Suppressor macrophage (primary cell): ENCODE measurements around the gene SULT1C2.

Experiments used
- DNase-seq, 4 experiments: peaks; one replicate each; pipeline ENCODE4 v3.0.0-alpha.2; 2020 to 2022

Gene SULT1C2

DNA sequence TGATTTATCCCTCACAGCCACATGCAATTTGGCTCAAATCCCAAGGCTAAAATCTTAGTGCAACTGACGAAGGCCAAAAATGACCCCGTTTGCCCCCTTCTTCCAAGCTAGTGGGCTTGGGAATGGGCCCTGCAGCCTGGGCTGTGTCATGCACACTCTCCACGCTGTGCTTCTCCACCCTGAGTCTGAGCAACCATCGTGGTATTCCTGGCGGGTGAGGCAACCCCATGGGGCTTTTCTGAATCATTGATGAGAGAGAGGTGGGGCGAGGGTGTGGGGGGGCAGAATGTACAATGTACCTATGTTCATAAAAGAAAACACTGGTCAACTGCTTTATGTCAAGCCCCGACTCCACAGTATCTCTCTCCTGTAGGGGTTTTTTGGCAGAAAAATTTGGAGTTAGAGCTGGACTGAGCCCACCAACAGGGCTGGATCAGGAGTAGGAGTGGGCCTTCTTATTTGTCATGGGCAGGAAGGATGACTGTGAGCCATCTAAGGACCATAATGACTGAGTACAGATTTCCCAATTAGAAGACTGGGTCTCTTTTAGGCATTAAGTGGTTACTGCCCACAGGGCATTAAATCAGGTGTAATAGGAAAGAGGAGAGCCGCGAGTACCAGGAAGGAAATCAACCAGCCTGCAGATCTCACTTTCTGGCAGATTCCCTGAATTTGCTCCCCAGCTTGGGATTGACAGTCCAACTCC lies 8.9 kb downstream of the SULT1C2 start:
- no peak for DNase-seq

DNA sequence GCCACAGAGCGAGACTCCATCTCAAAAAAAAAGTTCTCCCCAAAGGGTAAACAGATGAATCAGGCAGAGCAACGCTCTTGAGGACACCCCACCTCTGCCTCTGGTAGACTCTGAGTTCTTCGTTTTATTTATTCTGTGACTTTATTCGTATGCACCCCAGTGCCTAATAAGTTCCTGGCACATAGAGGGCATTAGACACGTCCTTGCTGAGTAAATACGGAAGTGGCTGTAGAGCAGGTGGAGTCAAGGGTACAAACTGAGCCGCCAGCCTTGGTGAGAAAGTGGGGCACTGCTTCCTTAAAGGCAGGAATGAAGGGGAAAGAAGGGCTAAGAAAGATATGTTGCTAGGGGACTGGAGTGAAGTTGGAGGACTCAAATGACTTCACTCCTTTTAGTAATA lies 12.9 kb downstream of the SULT1C2 start:
- no peak for DNase-seq

DNA sequence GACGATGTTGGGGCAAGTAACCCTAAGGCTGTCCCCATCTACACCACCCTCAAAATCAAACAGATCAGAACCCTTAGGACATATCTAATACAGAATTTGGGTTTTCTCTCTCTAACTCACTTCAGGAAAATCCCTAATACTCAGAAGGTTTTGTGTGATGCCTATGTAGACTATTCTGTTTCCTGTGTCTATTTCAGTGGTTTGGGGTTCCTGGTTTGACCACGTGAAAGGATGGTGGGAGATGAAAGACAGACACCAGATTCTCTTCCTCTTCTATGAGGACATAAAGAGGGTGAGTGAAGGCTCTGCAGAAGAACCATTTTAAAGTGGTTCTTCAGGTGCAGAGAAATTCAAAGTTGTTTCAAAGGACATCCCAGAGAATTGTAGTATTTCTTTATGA lies 16.3 kb downstream of the SULT1C2 start:
- peak in 3 of 4 experiments; percentile 10 to 24 (median 11) for DNase-seq

DNA sequence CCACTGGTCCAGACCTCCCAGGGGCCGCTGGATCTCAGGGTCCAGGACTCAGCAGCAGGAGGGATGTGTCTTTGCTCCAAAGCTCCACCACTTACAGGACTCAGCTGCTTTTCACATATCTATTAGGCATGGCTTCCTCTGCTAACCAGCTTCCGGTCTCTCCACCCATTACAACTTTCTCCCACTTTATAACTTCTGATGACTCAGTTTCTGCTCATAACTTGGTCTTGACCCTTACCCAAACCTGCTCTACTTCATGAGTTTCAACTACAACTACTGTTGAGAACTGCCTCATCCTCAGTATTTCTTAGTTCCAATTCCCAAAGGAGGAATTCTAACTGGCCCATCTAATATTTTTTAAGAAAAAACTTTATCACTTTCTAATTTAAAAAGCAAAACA lies 17.2 kb downstream of the SULT1C2 start:
- DNase-seq: no peak

DNA sequence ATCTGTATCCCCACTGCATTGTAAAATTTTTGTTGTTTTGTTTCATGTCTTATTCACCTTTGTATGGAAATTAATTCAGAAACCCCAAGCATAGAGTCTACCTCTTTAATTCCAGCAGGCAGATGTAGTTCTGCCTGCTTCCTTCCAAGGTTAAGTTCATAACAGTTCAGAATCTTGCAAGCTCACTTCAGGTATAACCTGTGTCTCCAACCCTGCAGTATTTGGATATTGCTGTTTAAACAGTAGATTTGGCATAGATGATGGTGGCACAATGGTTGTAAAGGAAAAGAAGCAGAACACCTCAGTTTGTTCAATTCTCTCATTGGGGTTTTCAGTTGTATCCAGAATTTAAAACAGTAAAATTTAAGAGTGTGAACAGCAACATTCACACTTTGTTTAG lies 21.2 kb downstream of the SULT1C2 start:
- DNase-seq: no peak

DNA sequence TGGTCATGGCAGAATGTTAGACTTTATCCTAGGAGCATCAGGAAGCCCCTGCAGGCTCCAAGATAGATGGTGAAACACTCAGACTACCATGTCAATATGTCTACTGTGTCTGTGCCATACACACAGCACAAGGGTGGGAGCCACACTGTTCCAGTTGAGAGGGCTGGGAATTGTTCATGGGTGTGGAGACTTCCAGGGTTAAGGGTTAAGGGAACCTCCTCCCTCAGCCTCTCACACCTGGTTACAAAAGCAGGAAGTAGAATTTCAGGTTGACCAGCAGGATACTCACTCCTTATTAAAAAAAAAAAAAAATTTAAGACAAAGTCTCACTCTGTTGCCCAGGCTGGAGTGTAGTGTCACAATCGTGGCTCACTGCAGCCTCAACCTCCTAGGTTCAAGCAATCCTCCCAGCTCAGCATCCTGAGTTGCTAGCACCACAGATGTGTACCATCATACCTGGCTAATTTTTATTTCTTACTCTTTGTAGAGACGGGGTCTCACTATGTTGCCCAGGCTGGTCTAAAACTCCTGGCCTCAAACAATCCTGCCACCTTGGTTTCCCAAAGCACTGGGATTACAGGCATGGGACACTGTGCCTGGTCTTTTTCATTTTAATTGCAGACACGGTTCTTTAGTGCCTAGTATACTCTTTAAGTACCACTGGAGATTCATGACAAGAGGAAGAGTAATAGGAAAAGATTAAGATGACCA lies 26.0 kb downstream of the SULT1C2 start:
- no peak for DNase-seq

DNA sequence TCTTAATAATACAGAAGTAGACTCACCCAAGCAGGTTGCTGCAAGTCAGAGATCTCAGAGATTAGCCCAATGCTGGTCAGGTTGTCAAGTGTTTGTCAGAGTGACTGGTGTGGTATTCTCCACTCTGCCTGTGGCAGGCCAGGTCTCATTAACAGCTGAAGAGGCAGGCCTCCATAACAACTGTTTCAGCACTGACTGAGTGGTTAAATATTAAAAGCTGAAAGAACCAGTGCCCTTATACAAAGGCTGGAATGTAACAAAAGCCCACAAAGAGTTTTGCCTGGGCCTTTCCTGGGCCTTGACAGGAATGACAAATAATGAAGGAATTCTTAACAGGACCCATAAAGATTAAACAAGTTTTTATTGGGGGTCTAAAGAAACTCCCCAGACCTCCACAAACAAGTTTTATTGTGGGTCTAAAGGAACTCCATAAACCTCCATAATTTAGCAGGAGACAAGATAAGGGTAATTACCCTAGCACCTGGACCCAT lies 26.8 kb downstream of the SULT1C2 start:
- no peak for DNase-seq

DNA sequence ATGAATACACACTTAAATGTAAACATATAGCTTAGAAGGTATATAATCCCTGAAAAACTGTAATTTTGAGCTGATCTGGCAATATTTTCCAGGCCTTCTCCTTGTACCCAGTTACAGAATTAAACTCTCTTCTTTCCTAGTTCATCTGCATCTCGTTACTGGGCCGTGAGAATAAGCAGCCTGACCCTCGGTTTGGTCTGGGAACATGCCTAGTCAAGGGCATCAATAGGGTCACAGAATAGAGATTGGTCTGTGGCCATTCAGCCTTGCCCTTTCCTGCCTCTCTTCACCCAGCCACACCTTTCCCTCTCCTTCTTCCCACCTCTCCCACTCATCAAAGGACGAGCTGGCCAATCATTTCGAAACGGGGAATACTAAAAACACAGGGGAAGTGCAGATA lies 27.3 kb downstream of the SULT1C2 start:
- DNase-seq: no peak

DNA sequence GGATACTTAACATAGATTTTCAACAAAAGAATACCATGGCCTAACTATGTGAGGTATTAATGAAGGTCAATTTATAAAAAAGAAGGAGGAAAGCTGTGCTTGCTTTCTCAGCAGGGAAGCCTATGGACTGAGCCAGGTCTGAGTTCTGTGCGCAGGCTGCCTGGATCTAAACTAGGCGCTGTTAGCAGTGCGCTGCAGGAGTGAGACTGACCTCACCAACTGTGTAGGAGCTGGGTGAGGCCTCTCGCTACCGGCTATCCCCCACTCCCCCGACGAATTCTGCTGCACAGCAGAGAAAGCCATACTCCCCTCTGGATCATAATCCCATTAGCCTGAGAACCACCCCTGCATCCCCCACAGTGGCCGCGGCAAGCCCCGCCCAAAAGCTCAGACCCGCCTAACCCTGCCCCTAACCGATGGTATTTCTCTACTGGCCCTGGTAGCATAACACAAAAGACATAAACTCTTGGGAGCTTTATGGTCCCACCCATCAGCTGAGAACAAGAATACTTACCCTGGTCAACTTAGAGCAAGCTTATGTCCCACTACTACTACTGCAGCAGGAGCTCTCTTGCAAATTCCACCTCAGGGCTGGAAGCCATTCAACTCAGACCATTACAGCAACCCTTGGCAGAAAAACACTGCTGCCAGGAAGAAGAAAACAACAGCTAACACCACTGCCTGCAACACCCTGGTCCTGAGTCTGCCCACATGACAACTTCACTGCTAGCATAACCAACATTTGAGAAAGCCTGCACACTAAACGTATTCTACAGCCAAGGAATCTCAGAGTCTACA lies 28.0 kb downstream of the SULT1C2 start:
- DNase-seq: no peak

DNA sequence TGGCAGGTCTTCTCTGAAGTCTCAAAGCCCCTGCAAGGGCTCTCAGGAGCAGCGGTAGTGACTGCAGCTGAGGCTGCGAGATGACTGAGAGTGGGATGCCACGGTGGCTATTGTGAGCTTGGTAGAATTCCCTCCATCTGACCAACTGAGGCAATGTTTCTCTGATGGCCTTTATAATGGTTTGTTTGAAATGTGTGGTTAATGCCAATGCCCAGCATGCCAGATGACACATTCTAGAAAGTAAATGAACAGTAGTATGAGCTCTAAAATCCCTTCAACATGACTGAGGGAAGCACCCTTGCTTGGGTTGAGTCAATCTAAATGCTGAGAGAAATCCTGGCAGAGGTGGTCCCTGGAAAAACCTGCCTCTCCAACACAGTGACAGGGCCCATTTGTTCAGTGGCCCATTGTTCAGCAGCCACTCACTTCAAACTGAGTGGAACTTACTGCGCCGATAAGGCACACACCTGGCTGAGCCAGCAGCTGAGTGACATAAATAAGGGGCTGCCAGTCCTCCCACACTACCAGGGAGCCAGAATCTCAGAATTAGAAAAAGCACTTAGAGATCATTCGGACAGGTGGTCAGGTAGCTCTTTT lies 31.7 kb downstream of the SULT1C2 start:
- no peak for DNase-seq

DNA sequence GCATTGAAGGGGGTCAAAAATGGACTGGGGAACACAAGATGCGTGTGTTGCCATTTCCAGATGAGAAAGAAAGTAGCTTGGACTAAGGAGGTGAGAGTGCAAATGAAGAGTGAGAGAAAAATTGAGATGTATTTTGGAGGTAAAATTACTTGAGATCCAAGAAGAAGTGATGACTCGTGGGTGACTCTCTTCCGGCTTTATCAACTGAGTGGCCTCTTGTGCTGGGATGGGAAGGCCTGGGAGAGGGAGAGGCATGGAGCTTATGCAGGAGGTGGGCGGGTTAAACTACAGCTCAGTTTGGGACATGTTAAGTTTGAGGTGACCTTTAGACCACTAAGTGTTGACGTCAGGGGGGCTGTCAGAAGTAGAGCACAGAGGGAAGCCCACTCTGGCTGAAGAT lies 34.9 kb downstream of the SULT1C2 start:
- no peak for DNase-seq

DNA sequence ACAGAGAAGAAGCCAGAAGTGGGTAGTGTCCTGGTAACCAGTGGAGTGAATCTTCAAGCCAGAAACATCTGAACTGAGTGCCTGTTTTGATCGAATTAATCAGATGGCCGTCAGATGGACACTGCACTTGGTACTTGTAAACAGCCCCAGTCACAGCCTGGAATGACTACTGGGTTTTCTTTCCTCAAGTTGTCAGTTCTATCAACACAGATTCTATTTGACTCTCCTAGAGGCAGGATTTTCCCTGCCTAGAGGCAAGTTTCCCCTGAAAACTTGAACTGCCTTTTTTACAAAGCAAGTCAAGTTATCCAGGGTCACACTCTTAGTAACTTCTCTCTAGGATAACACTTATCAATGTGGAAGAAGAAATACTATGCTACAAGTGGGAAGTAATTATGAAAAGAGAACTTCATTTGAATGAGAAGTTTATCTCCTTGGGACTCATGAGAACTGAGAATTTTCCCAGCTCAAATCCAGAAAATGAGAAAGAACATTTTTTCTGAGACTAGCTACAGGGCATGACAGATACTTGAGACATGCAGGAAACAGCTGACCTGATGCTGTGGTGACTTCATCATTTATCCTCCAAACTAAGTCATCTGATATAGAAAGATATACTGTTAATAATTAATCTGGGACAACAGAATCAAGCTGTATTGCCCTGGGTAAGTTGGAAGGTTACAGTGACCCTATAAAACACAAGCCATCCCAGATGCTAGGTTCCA lies 36.0 kb downstream of the SULT1C2 start:
- DNase-seq: peak in 3 of 4 experiments; percentile 15 to 43 (median 20)

DNA sequence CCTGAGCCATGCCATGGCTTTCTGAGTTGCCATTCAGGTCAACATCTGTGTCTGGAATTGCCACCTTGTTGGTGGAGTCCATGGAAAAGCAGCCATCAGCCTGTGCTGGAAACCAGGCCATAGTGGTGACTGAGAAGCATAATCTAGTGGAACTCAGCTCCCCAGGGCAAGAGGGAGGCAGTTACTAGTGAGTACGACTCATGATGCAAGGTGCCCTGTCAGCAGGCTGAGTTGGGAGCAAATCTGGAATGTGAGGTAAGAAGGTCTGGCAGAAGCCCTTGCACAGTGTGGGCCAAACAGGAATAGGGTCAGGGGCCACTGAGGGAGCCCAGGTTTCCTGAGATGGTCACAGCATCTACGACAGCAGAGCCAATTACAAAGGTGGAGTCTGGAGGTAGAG lies 37.1 kb downstream of the SULT1C2 start:
- DNase-seq: peak in 1 of 4 experiments; percentile 5

DNA sequence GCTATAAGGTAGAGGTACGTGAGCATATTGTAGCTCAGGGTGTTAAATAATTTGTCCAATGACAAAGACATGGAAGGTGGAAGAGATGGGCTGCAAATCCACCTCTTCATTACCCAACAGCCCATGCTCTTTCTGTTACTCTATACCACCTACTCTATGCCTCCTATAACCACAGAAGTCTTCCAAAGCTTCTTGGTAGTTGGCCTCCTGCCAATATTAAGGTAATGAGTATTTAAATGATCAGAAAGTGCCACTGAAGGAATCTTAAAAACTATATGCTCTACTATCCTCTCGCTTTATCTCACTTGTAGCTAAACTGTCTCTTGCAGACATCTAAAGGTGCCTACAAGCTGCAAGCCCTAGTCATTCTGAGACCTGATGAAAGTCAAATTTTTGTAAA lies 41.1 kb downstream of the SULT1C2 start:
- DNase-seq: no peak

DNA sequence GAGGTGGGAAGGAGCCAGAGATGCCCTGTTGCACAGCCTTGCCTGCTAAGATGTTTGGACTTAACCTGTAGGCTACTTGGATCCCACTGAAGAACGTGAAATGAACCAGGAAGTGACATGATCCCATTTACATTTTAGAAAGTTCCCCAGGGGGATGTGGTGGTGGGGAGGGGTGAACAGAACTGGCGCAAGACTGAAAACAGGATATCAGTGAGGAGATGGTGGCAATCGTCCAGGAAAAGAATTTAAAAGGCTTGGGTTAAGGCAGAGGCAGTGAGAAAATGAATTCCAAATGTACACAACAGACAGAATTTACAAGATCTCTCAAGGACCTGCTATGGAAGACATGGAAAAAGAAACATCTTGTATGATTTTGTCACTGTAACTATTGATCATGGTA lies 42.3 kb downstream of the SULT1C2 start:
- DNase-seq: no peak

DNA sequence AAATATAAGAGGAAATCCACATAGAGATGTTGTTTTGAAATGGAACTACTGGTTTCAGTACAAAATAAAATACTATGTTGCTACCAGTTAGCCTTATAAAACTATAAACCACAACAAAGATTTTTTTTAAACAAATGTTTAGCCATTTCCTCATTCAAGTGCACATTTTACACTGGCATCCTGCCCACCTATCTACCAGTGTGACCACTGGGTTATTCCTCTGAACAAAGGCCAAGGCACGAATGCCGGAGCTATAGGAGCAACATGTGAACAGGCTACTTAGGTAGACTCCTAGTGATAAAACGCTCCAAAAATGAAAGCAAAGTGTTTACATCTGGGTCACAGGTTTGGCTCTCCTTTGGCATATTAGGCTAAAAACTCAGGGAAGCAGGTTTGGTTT lies 57.3 kb downstream of the SULT1C2 start:
- no peak for DNase-seq

DNA sequence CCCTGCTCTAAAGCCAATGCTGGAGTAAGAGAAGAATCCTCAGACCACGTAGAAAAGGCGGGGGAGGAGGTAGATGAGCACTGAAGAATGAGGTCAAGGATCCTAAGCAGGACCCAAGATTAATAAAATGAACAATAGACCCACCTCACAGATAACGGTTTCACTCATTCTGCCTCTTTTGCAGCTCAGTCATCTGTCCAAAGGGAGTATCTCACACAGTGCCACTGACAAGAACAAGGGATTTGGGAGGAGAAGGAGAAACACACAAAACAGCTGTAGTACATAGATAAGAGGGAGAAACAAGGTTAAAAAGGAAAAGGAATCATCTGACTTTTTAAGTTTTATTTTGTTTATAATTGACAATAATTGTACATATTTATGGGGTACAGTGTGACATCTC lies 58.1 kb downstream of the SULT1C2 start:
- DNase-seq: no peak

DNA sequence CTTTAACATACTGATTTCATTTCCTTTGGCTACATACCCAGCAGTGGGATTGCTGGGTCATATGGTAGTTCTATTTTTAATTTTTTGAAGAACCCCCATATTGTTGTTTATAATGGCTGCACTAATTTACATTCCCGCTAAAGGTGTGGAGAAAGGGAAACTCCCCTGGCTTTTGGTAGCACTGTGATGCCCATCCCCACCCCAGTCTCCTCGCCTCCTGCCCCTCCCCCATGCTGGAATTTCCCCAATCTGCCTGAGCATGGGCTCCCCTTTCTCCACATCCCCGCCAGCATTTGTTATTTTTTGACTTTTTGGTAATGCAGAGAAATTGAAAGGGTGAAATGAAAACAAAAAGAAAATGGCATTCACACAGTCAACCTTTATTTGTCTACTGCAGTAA lies 59.1 kb downstream of the SULT1C2 start:
- no peak for DNase-seq

DNA sequence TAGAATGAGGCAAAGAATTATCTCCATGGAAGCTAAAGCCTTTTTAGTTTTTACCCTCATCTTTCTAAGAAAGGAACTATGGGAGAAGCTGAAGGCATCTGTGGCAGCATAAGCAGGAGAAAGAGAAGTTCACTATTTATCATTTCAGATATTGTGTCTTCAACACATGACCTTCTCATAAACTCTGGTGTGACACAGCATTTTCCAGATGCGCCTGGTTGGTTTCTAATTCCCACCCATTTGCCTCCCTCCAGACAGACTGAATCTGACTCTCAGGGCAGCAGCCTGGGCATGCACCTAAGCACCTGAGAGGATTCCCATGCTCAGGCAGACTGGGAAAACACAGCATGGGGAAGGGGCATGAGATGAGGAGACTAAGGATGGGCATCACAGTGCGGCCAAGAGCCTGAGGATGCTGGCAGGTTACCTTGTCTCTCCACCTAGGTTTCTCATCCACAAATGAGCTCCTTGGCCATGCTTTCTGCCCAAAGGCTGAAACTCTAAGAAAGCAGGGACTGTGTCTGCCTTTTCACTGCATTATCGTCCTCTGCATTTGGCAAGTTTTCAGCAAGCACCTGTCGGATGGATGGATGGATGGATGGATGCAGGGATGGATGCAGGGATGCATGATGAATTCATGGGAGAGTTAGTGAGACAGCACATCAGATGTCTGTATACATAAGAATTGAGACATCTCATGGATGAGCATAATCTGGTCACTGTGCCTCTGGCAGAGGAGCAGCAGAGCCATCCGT lies 60.3 kb downstream of the SULT1C2 start:
- DNase-seq: no peak

DNA sequence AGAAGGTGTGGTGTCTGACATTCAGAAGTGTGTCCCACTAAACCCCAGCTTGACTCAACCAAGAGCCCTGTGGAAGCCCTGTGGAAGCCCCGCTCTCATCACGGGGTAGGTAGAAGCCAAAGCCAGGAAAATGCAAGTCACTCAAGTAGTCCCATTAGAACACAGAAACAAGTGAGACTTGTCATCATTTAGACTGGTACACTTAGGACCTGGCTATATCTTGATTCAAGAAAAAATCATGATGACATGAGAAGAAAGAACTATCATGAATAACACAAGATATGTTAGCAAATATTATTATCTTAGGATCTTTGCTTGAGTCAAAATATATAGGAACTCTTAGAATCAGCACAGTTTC lies 60.9 kb downstream of the SULT1C2 start:
- no peak for DNase-seq

DNA sequence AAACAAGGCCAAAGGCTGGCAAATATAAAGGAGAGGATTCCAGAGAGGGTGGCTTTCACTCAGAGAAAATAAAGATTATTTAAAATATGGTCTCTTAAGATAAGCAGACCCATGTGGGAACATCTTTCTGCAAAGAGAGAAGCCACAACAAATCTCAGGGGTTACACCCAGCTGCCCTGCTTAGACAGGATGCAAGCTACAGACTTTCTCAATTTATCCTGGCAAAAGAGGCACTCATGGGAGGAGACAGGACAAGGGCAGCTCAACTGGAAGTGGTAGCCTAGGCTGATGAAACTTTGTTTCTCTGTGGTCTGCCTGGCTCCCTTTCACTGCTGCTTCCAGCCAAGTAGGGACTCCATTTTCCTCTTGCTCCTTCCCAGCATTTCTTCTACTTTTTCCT lies 63.2 kb downstream of the SULT1C2 start:
- no peak for DNase-seq

DNA sequence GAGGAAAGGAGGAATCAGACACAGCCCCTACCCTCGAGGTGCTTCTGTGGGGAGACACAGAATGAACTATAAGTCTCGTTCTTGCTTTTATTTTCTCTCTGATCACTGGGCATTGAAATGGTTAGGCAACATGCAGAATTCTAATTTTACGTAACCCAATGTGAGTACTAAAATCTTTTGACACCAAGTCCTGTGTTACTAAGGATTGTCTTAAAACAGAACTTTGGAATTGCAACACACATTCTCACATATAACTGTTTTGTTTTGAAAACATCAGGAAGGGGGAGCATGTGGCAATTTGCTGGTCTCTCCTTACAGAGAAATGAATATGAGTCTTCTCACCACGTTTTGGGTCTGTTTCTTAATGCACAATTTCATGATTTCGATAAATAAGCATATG lies 65.4 kb downstream of the SULT1C2 start:
- DNase-seq: peak in 3 of 4 experiments; percentile 5 to 49 (median 40)
